ENCODE data around the gene JPH3.
"Not testable (repeated sequence)": the region's sequence is repeated elsewhere in the genome, so short reads cannot be mapped to it uniquely, and the experiment has no call there.

Gene JPH3

DNA sequence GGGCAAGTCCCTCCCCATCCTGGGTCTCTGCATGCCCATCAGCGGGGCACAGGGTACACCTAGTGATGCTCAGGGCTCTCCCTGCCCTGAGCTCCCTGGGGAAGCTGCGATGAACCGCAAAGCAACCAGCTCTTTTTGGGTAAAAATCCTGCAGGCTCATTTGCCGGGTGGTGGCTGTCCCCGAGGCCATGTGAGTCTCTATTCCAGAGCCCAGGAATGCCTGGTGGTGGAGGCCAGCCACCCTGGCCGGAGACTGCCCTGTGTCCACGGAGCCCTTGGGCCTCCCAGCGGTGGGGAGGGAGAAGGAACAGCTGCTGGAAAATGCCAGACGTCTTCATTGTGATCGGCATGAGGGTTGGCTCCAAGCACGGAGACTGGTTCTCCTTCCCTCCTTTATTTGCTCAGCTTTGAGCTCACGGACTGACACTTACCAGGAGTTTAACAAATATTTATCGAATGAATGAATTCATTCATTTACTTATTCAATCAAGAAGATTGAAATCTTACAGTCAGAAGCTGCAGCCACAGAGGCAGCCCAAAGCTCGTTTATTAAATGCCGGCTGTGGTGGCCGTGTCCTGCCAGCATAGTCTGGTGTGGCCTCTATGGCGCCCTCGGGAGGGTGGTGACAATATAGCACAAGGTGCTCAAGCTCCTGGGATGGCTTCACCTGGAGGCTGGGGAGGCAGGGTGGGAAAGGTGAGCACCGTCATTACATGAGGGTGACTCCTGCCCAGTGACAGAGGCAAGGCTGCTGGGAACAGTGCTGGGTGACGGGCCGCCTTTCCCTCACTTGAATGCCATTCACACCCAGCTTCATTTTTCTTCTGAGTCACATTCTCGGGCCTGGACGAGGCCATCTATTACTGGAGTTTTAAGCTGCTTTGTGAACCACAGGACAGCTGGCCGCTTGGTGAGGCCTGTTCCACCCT lies 31.1 kb upstream of the JPH3 start:
- DNase-seq (ENCODE audit: extremely low spot score), result peak; percentile 69
- TF ChIP-seq BHLHE40 (IDR thresholded peaks at IDR 0.05; ENCODE audit: borderline replicate concordance), result no peak
- no peak for TF ChIP-seq PKNOX1 (IDR thresholded peaks at IDR 0.05)
- ChIA-PET CTCF (interaction anchor here (0.7 to 2.1 kb wide), 24 partner anchors 10 to 254 kb away, joined by 3 to 22 read pairs (median 3); partner anchors contain the start of genes C16orf95 and JPH3), POLR2A (interaction anchor here (0.6 to 2.1 kb wide), 6 partner anchors 11 to 254 kb away, joined by 3 to 7 read pairs (median 3); partner anchors contain the start of genes C16orf95 and FBXO31)

DNA sequence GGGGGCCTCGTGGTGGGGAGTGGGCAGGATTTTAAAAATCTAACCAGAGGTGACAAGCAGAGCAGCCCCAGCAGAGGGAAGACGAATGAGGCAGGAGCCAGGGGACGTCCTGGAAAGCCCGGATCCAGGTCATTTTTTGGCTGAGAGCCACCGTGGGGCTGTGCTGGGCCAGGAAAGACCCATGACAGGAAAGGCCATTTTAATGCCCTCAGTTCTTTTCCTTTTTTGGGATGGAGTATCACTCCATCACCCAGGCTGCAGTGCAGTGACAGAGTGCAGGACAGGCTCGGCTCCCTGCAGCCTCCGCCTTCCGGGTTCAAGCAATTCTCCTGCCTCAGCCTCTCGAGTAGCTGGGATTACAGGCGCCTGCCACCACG lies 30.5 kb upstream of the JPH3 start:
- DNase-seq (ENCODE audit: extremely low spot score), result no peak
- CTCF ChIA-PET, result interaction anchor here (0.8 to 2.1 kb wide), 12 partner anchors 10 to 171 kb away, joined by 3 to 22 read pairs (median 4); partner anchors contain the start of gene JPH3

GRCh38 chr16:87572959-87573358 lies 29.3 kb upstream of the JPH3 start:
- ChIA-PET CTCF (interaction anchor here (1.0 kb wide), 1 partner anchor 9 kb away, joined by 4 read pairs; no protein-coding TSS in a partner anchor), POLR2A (interaction anchor here (1.1 kb wide), 1 partner anchor 9 kb away, joined by 3 read pairs; no protein-coding TSS in a partner anchor)
- DNase-seq (ENCODE audit: extremely low spot score), result no peak
- TF ChIP-seq SP1 (IDR thresholded peaks at IDR 0.05) (no peak), LEF1 (IDR thresholded peaks at IDR 0.05; ENCODE audit: borderline replicate concordance) (no peak), ARNT (IDR thresholded peaks at IDR 0.05) (no peak), FOXM1 (IDR thresholded peaks at IDR 0.05; ENCODE audit: borderline replicate concordance) (no peak), TARDBP (IDR thresholded peaks at IDR 0.05) (no peak), PKNOX1 (IDR thresholded peaks at IDR 0.05) (no peak), HDGF (IDR thresholded peaks at IDR 0.05; ENCODE audit: borderline replicate concordance) (no peak), BHLHE40 (IDR thresholded peaks at IDR 0.05; ENCODE audit: borderline replicate concordance) (no peak), L3MBTL2 (conservative IDR thresholded peaks at IDR 0.05) (no peak), FOXK2 (IDR thresholded peaks at IDR 0.05) (no peak), FOXA1 (IDR thresholded peaks at IDR 0.05) (no peak), SUZ12 (IDR thresholded peaks at IDR 0.05) (no peak), ELF4 (IDR thresholded peaks at IDR 0.05) (no peak), ZNF384 (IDR thresholded peaks at IDR 0.05) (no peak), CTBP1 (IDR thresholded peaks at IDR 0.05; ENCODE audit: borderline replicate concordance) (no peak), NFRKB (IDR thresholded peaks at IDR 0.05) (no peak)

More for the DNA sequence above, 30.5 kb upstream of the JPH3 start:
- TF ChIP-seq SUZ12 (IDR thresholded peaks at IDR 0.05), result no peak
- TF ChIP-seq FOXM1 (IDR thresholded peaks at IDR 0.05; ENCODE audit: borderline replicate concordance), result no peak
- TF ChIP-seq NFRKB (IDR thresholded peaks at IDR 0.05), result no peak
- TF ChIP-seq FOXK2 (IDR thresholded peaks at IDR 0.05), result no peak
- TF ChIP-seq PKNOX1 (IDR thresholded peaks at IDR 0.05), result no peak
- TF ChIP-seq ZNF384 (IDR thresholded peaks at IDR 0.05), result no peak
- TF ChIP-seq TARDBP (IDR thresholded peaks at IDR 0.05), result no peak
- no peak for TF ChIP-seq BHLHE40 (IDR thresholded peaks at IDR 0.05; ENCODE audit: borderline replicate concordance)
- no peak for TF ChIP-seq ELF4 (IDR thresholded peaks at IDR 0.05)
- TF ChIP-seq FOXA1 (IDR thresholded peaks at IDR 0.05), result no peak
- no peak for TF ChIP-seq ARNT (IDR thresholded peaks at IDR 0.05)
- no peak for TF ChIP-seq SP1 (IDR thresholded peaks at IDR 0.05)
- POLR2A ChIA-PET, result interaction anchor here (1.1 to 2.1 kb wide), 4 partner anchors 10 to 254 kb away, joined by 3 to 7 read pairs (median 4); partner anchors contain the start of gene C16orf95

DNA sequence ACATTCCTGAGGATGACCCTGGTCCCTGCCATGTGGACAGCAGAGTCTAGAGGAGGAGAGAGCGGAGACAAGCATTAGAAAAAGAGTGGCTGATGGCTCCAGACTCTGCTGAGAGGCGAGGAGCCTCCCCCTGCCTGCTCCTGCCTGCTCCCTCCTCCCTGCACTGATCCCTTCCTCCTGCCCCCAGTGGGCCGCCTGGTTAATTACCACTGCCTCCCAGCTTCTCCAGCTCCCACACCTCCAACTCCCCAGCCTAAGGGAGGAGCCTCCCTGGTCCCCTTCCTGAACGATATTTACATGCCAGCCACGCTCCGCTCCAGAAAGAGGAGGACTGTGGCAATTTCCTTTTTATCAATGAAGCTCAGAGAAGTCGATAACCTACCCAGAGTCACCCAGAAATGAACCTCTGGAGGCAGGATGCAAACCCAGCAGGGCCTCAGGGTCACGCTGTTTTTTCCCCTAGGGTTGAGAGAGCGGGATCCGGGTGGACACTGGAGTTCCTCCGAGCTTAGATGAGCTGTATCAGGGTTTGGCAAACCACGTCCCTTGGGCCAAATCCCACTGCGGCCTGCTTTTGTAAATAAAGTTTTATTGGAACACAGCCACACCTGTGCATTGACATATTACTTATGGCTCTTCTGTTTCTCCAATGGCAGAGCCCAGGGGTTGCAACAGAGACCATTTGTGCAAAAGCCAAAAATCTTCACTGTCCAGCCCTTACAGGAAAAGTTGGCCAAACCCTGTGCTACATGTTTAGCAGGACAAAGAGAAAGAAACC lies 27.1 kb upstream of the JPH3 start:
- ChIA-PET POLR2A (interaction anchor here (0.7 kb wide), 1 partner anchor 191 kb away, joined by 3 read pairs; no protein-coding TSS in a partner anchor), CTCF (no interaction called here)
- DNase-seq (ENCODE audit: extremely low spot score), result peak; percentile 46
- TF ChIP-seq TARDBP (IDR thresholded peaks at IDR 0.05), result no peak
- no peak for TF ChIP-seq ELF4 (IDR thresholded peaks at IDR 0.05)
- TF ChIP-seq BHLHE40 (IDR thresholded peaks at IDR 0.05; ENCODE audit: borderline replicate concordance), result no peak
- no peak for TF ChIP-seq LEF1 (IDR thresholded peaks at IDR 0.05; ENCODE audit: borderline replicate concordance)
- TF ChIP-seq CTBP1 (IDR thresholded peaks at IDR 0.05; ENCODE audit: borderline replicate concordance), result no peak
- no peak for TF ChIP-seq FOXK2 (IDR thresholded peaks at IDR 0.05)
- TF ChIP-seq SP1 (IDR thresholded peaks at IDR 0.05), result no peak

GRCh38 chr16:87576171-87576570 lies 26.1 kb upstream of the JPH3 start:
- CTCF ChIA-PET, result no interaction called here
- POLR2A ChIA-PET, result no interaction called here
- TF ChIP-seq SUZ12 (IDR thresholded peaks at IDR 0.05) (no peak), PKNOX1 (IDR thresholded peaks at IDR 0.05) (no peak), ARNT (IDR thresholded peaks at IDR 0.05) (no peak)
- DNase-seq (ENCODE audit: extremely low spot score), result no peak

- CTCF ChIA-PET; DNase-seq (ENCODE audit: extremely low spot score); POLR2A ChIA-PET: not testable (repeated sequence)
These were observed 24.0 kb upstream of the JPH3 start for GRCh38 chr16:87578142-87578930.

Data from HEK293T (cell line).